ENCODE measurements around the gene CALML5.
"Not testable (repeated sequence)": the region's sequence is repeated elsewhere in the genome, so short reads cannot be mapped to it uniquely, and the experiment has no call there.

The CALML5 gene

GRCh38 chr10:5479481-5480161 lies 19.7 kb downstream of the CALML5 start:
- no peak for DNase-seq

GRCh38 chr10:5478694-5479305 lies 20.6 kb downstream of the CALML5 start:
- DNase-seq, result no peak

GRCh38 chr10:5477948-5478693 lies 21.2 kb downstream of the CALML5 start:
- DNase-seq, result no peak

- DNase-seq, result no peak
Observed at GRCh38 chr10:5476918-5477525, 22.3 kb downstream of the CALML5 start.

GRCh38 chr10:5475974-5476807 lies 23.2 kb downstream of the CALML5 start:
- DNase-seq, result not testable (repeated sequence)

- DNase-seq, result not testable (repeated sequence)
Observed at GRCh38 chr10:5475088-5475487, 24.3 kb downstream of the CALML5 start.

GRCh38 chr10:5474642-5475041 lies 24.7 kb downstream of the CALML5 start:
- DNase-seq, result not testable (repeated sequence)

GRCh38 chr10:5470062-5470751 lies 29.2 kb downstream of the CALML5 start:
- DNase-seq, result no peak

GRCh38 chr10:5469353-5470061 lies 29.9 kb downstream of the CALML5 start:
- DNase-seq, result no peak

GRCh38 chr10:5468262-5469106 lies 30.9 kb downstream of the CALML5 start:
- DNase-seq, result no peak

GRCh38 chr10:5467634-5468255 lies 31.6 kb downstream of the CALML5 start:
- no peak for DNase-seq

- DNase-seq, result no peak
Observed at GRCh38 chr10:5467207-5467535, 32.2 kb downstream of the CALML5 start.

GRCh38 chr10:5466451-5467206 lies 32.7 kb downstream of the CALML5 start:
- DNase-seq, result no peak

- no peak for DNase-seq
Observed at GRCh38 chr10:5465976-5466450, 33.4 kb downstream of the CALML5 start.

GRCh38 chr10:5464546-5464945 lies 34.8 kb downstream of the CALML5 start:
- DNase-seq, result no peak

GRCh38 chr10:5462841-5463293 lies 36.5 kb downstream of the CALML5 start:
- no peak for DNase-seq

GRCh38 chr10:5461914-5462840 lies 37.2 kb downstream of the CALML5 start:
- no peak for DNase-seq

- DNase-seq, result no peak
Observed at GRCh38 chr10:5461203-5461588, 38.2 kb downstream of the CALML5 start.

Data from SW 1271 (cell line).